HepG2 (cell line): ENCODE data around the gene CDK1. TPM values are rescaled to one million over a fixed set of nuclear protein-coding genes. Genes with fewer than 3 reads are reported as not detected.

Source experiments
- ATAC-seq: fragments of 200-7000 bp; cut with Tn5 transposase; 3 replicates; pipeline ENCODE4 v1.9.1; 2020; ENCODE audit warnings: mild to moderate bottlenecking, moderate library complexity
- BruUV-seq: library from RNA; stranded (reverse); fragments of 400-500 nt; replicated peaks from 2 replicates; lab custom pipeline; 2021; lab: Mats Ljungman, UMichigan
- CTCF ChIA-PET: fragments of 300-600 bp; formaldehyde crosslinking; extraction: SDS; loops from one replicate; lab custom pipeline; 2021; ENCODE audit warnings: low total read pairs, inconsistent platforms, low intra/inter-chr PET ratio; lab: Yijun Ruan, JAX
- POLR2A ChIA-PET: fragments of 350-600 bp; sonication (Branson Sonifier 250); formaldehyde crosslinking; loops from one replicate; lab custom pipeline; 2020; ENCODE audit warnings: antibody characterized with exemption, inconsistent platforms; lab: Yijun Ruan, JAX
- DNase-seq: peaks from one replicate; pipeline ENCODE4 v3.0.0-alpha.2; 2015; ENCODE audit warnings: low spot score
- FAIRE-seq: peaks from 3 replicates; lab custom pipeline; 2011; peaks lifted over from hg19 to GRCh38; lab: Jason Lieb, UNC
- H2AFZ ChIP-seq: one replicate; pipeline ENCODE4 v1.6.1; 2011; ENCODE audit warnings: low read length, inconsistent platforms
- H3K27ac ChIP-seq: fragments of 300-600 bp; 3 replicates; pipeline ENCODE4 v1.8.0; 2011; ENCODE audit warnings: mixed run types, mild to moderate bottlenecking, mixed read lengths, low read length, inconsistent platforms; ENCODE audit not compliant: insufficient read depth; ENCODE audit errors: extremely low read length
- H3K27me3 ChIP-seq, 2 experiments: fragments of 200-600 bp in 1 of 2; 2 replicates in 1 of 2; 3 replicates in 1 of 2; pipeline versions ENCODE4 v1.6.0 to v1.8.0; 2011; ENCODE audit warnings: low read length in 2 of 2, mild to moderate bottlenecking in 2 of 2, moderate library complexity in 2 of 2, inconsistent platforms in 1 of 2; ENCODE audit not compliant: insufficient read depth in 2 of 2, control insufficient read depth in 1 of 2
- H3K36me3 ChIP-seq, 2 experiments: fragments of 200-600 bp in 1 of 2; replicated peaks in 1 of 2; 2 replicates in 1 of 2; 3 replicates in 1 of 2; pipeline versions ENCODE4 v1.5.1 to v1.8.0; 2011; ENCODE audit warnings: low read length in 2 of 2, inconsistent platforms in 1 of 2; ENCODE audit not compliant: insufficient read depth in 2 of 2, control insufficient read depth in 1 of 2
- H3K4me1 ChIP-seq: 2 replicates; pipeline ENCODE4 v1.5.1; 2012; ENCODE audit warnings: low read length, inconsistent platforms; ENCODE audit not compliant: insufficient read depth
- H3K4me2 ChIP-seq: 2 replicates; pipeline ENCODE4 v1.6.0; 2011; ENCODE audit warnings: low read depth, low read length, inconsistent platforms
- H3K4me3 ChIP-seq, 3 experiments: fragments of 200-600 bp in 1 of 3; sonication (generic), shearing (Covaris generic) in 1 of 3; replicated peaks in 1 of 3; 2 replicates each; pipeline ENCODE4 v1.5.1; 2011 to 2016; ENCODE audit warnings: low read length in 3 of 3, inconsistent platforms in 2 of 3, low read depth in 2 of 3, mild to moderate bottlenecking in 2 of 3, control low read depth in 1 of 3, mixed read lengths in 1 of 3; ENCODE audit not compliant: insufficient read depth in 1 of 3
- H3K79me2 ChIP-seq: one replicate; pipeline ENCODE4 v1.6.1; 2011; ENCODE audit warnings: low read length, inconsistent platforms; ENCODE audit not compliant: insufficient read depth
- H3K9ac ChIP-seq: 2 replicates; pipeline ENCODE4 v1.6.0; 2011; ENCODE audit warnings: mild to moderate bottlenecking, low read depth, low read length, inconsistent platforms; ENCODE audit not compliant: insufficient read depth
- H3K9me3 ChIP-seq: 2 replicates; pipeline ENCODE4 v1.5.1; 2012; ENCODE audit warnings: mild to moderate bottlenecking, low read length
- H4K20me1 ChIP-seq: 2 replicates; pipeline ENCODE4 v1.6.0; 2011; ENCODE audit warnings: inconsistent platforms, mild to moderate bottlenecking, low read length, moderate library complexity; ENCODE audit not compliant: insufficient read depth
- AGO1 ChIP-seq: fragments of 200-400 bp; formaldehyde crosslinking; IDR thresholded peaks from 2 replicates; pipeline ENCODE4 v1.6.1; 2017; ENCODE audit warnings: mild to moderate bottlenecking, low read depth, low read length, moderate library complexity; ENCODE audit not compliant: poor library complexity, severe bottlenecking
- ELF1 ChIP-seq: sonication (generic); formaldehyde crosslinking; IDR thresholded peaks from 2 replicates; pipeline ENCODE4 v1.4.0; 2020; ENCODE audit warnings: missing genetic modification reagents
- ERF ChIP-seq: IDR thresholded peaks from 2 replicates; pipeline ENCODE4 v1.6.1; 2018; ENCODE audit warnings: missing biosample characterization, missing genetic modification reagents
- HDAC1 ChIP-seq: sonication (generic); formaldehyde crosslinking; IDR thresholded peaks from 2 replicates; pipeline ENCODE4 v1.5.1; 2020; ENCODE audit warnings: mild to moderate bottlenecking, missing genetic modification reagents
- KDM3A ChIP-seq: IDR thresholded peaks from 2 replicates; pipeline ENCODE4 v1.6.1; 2018; ENCODE audit warnings: low read depth, missing compliant biosample characterization
- LCORL ChIP-seq, 2 experiments: fragments of 450-650 bp in 1 of 2; sonication (generic) in 1 of 2; formaldehyde crosslinking in 1 of 2; IDR thresholded peaks; 2 replicates each; pipeline versions ENCODE4 v1.5.0 to v1.6.1; 2017 to 2020; ENCODE audit warnings: antibody characterized with exemption in 1 of 2, missing genetic modification reagents in 1 of 2
- MTA1 ChIP-seq: sonication (generic); formaldehyde crosslinking; IDR thresholded peaks from 2 replicates; pipeline ENCODE4 v1.4.0; 2020; ENCODE audit warnings: missing genetic modification reagents, mild to moderate bottlenecking, borderline replicate concordance
- SIN3B ChIP-seq: fragments of 150-350 bp; IDR thresholded peaks from 2 replicates; pipeline ENCODE4 v1.6.1; 2014; ENCODE audit warnings: low read length
- THRA ChIP-seq: sonication (generic); formaldehyde crosslinking; IDR thresholded peaks from 2 replicates; pipeline ENCODE4 v1.4.0; 2020; ENCODE audit warnings: missing genetic modification reagents, borderline replicate concordance
- ZBTB7B ChIP-seq: sonication (generic); formaldehyde crosslinking; IDR thresholded peaks from 2 replicates; pipeline ENCODE4 v1.4.0; 2020; ENCODE audit warnings: missing genetic modification reagents
- ZC3H13 ChIP-seq: sonication (generic); formaldehyde crosslinking; IDR thresholded peaks from 2 replicates; pipeline ENCODE4 v1.8.1; 2023; ENCODE audit warnings: mild to moderate bottlenecking, missing genetic modification reagents, moderate library complexity
- ZNF124 ChIP-seq: sonication (generic); formaldehyde crosslinking; IDR thresholded peaks from 2 replicates; pipeline ENCODE4 v1.4.0; 2020; ENCODE audit warnings: missing genetic modification reagents
- ZNF34 ChIP-seq: sonication (generic); formaldehyde crosslinking; IDR thresholded peaks from 2 replicates; pipeline ENCODE4 v1.4.0; 2020; ENCODE audit warnings: mild to moderate bottlenecking, missing genetic modification reagents, borderline replicate concordance
- ZNF691 ChIP-seq: sonication (generic); formaldehyde crosslinking; IDR thresholded peaks from 2 replicates; pipeline ENCODE4 v1.4.0; 2020; ENCODE audit warnings: missing genetic modification reagents, low read depth, mild to moderate bottlenecking, borderline replicate concordance
- in situ Hi-C: cut with HindIII; loops from 2 replicates; pipeline ENCODE4 v1.10.0; 2017; ENCODE audit warnings: low pct_unique_long_range_greater_than_20kb; ENCODE audit not compliant: extremely low pct_ligation_motif_present
- intact Hi-C: fragments of 100-400 bp; cut with micrococcal nuclease; formaldehyde crosslinking; loops from one replicate; pipeline ENCODE4 v1.10.0; 2022; ENCODE audit not compliant: unreplicated experiment
- polyA plus RNA-seq, 8 experiments: library from polyadenylated mRNA; depleted of rRNA in 3 of 8; stranded (reverse) in 7 of 8; unstranded in 1 of 8; fragments of >200 nt; fragmentation: Illumina TruSeq in 4 of 8; extraction: Trizol in 4 of 8; gene quantifications; 2 replicates each; pipeline versions ENCODE4 v1.2.1 to v1.2.3, GENCODE V29; 2011 to 2016; ENCODE audit warnings: low read depth in 4 of 8, missing spikeins in 1 of 8, mixed read lengths in 1 of 8; ENCODE audit not compliant: insufficient read depth in 1 of 8
- total RNA-seq, 5 experiments: library from RNA; depleted of rRNA; stranded (reverse); fragments of >200 nt; fragmentation: Illumina TruSeq; extraction: Trizol; gene quantifications; 2 replicates each; pipeline ENCODE4 v1.2.3, GENCODE V29; 2016; ENCODE audit warnings: low read depth in 1 of 5

Gene CDK1
- total and polyA plus RNA-seq, 2 of the 13 experiments (the other 11 are each of a cell fraction or from before 2014, with no cell fraction given) = 42.6 to 132 TPM

- Histone ChIP-seq H4K20me1 (no peaks in the 10 kb centered on the region), H3K27me3 (0 out of 5 replicates have a peak, but pooled peaks cover 0 to 4% of the 10 kb centered on the region in 2 experiments), H3K9me3 (no peaks in the 10 kb centered on the region), H3K79me2 (no peaks in the 10 kb centered on the region), H3K4me2 (no peak overlapping the region), H3K9ac (no peak overlapping the region), H3K4me3 (no peak overlapping the region), H2AFZ (no peak overlapping the region), H3K27ac (no peak overlapping the region), H3K4me1 (no peaks in the 10 kb centered on the region), H3K36me3 (no peaks in the 10 kb centered on the region)
- no peak for DNase-seq
- no peak for TF ChIP-seq MTA1 (CRISPR knock-in tag)
- no peak for TF ChIP-seq LCORL (IDR thresholded peaks at IDR 0.05)
- TF ChIP-seq LCORL (CRISPR knock-in tag; IDR thresholded peaks at IDR 0.05) = no peak
- no peak for TF ChIP-seq SIN3B
- no peak for TF ChIP-seq ZNF124
- TF ChIP-seq ZBTB7B (CRISPR knock-in tag) = no peak
- TF ChIP-seq ZC3H13 = no peak
- TF ChIP-seq HDAC1 (CRISPR knock-in tag) = no peak
- no peak for TF ChIP-seq AGO1
- no peak for TF ChIP-seq ZNF34
- TF ChIP-seq KDM3A (CRISPR knock-in tag) = no peak
- TF ChIP-seq ERF (CRISPR knock-in tag) = no peak
- no peak for TF ChIP-seq THRA (CRISPR knock-in tag)
- no peak for TF ChIP-seq ZNF691 (CRISPR knock-in tag)
- no peak for TF ChIP-seq ELF1
- intact Hi-C loops = no loop called here
- BruUV-seq = no TSS peak
- ATAC-seq = no peak
- FAIRE-seq = no peak
- ChIA-PET CTCF (no interaction called here), POLR2A (no interaction called here)
- in situ Hi-C loops = loop anchor here (10.0 kb wide), 1 partner anchor 306 kb away; no protein-coding TSS in a partner anchor
Observed at GRCh38 chr10:60760711-60761210, 17.5 kb upstream of the CDK1 start.
